ENCODE data around the gene NDFIP1. TPM values are rescaled to one million over a fixed set of nuclear protein-coding genes. Genes with fewer than 3 reads are reported as not detected.

The NDFIP1 gene
- total RNA-seq, 3 donors from 2014 or later, result 45.7 to 53.2 (median 49.4) TPM

DNA sequence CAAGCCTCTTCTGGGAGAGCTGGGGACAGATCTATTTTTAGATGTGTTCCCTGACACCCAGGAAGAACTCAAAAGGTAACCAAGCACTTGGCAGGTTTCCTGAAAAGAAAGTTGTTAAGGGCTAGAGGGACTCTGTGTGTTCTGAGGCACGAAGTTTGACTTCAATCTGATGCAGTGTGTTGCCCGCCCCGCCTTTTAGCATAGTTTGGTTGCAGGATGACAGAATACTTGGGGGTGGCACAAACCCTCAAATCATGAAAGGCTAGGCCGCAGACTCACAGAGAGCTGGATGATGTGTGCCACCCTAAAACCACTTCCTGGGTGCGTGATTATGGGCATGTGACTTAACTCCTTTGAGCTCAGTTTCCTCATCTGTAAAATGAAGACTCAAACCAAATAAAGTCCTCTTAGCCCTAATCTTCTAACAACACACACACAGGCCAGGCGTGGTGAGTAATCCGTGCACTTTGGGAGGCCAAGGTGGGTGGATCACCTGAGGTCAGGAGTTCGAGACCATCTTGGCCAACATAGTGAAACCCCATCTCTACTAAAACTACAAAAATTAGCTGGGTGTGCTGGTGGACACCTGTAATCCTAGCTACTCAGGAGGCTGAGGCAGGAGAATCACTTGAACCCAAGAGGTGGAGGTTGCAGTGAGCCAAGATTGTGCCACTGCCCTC lies 12.8 kb upstream of the NDFIP1 start:
- H3K4me1 ChIP-seq (ENCODE audit: low read depth), result no peaks in the 10 kb centered on the region
- no peak overlapping the region for H3K4me3 ChIP-seq
- intact Hi-C loops (cut with DNase I, micrococcal nuclease), result no loop called here
- DNase-seq, result peak in 1 of 3 donors; percentile 12
- no peaks in the 10 kb centered on the region for H3K36me3 ChIP-seq (ENCODE audit: low read depth)
- TF ChIP-seq, protein P1, sequence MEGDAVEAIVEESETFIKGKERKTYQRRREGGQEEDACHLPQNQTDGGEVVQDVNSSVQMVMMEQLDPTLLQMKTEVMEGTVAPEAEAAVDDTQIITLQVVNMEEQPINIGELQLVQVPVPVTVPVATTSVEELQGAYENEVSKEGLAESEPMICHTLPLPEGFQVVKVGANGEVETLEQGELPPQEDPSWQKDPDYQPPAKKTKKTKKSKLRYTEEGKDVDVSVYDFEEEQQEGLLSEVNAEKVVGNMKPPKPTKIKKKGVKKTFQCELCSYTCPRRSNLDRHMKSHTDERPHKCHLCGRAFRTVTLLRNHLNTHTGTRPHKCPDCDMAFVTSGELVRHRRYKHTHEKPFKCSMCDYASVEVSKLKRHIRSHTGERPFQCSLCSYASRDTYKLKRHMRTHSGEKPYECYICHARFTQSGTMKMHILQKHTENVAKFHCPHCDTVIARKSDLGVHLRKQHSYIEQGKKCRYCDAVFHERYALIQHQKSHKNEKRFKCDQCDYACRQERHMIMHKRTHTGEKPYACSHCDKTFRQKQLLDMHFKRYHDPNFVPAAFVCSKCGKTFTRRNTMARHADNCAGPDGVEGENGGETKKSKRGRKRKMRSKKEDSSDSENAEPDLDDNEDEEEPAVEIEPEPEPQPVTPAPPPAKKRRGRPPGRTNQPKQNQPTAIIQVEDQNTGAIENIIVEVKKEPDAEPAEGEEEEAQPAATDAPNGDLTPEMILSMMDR (IDR thresholded peaks at IDR 0.05), result no peak
- no peaks in the 10 kb centered on the region for H3K9me3 ChIP-seq
- peak; percentile 69 for ATAC-seq

DNA sequence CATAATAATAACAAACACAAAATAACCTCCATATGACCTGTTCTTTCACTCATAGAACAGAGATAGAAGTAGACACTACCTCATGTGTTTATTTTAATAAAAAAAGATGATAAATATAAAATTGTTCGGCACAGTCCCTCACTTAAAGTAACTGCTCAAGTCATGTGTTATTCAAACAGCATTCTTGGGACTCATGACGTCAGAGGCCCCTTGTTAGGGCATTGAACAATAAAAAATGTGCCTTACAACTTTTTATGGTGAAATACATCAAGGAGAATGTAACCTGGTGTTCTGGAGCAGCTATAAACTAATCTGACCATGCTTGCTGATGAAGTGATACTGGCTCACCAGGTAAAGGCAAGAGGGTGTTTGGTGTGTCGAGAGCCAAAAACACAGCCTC lies 12.2 kb upstream of the NDFIP1 start:
- intact Hi-C loops (cut with DNase I, micrococcal nuclease), result no loop called here
- H3K36me3 ChIP-seq (ENCODE audit: low read depth), result no peaks in the 10 kb centered on the region
- H3K9me3 ChIP-seq, result no peaks in the 10 kb centered on the region
- no peak for ATAC-seq
- no peaks in the 10 kb centered on the region for H3K4me1 ChIP-seq (ENCODE audit: low read depth)
- TF ChIP-seq, protein P1 (IDR thresholded peaks at IDR 0.05), result no peak
- no peak overlapping the region for H3K4me3 ChIP-seq
- DNase-seq, result no peak

DNA sequence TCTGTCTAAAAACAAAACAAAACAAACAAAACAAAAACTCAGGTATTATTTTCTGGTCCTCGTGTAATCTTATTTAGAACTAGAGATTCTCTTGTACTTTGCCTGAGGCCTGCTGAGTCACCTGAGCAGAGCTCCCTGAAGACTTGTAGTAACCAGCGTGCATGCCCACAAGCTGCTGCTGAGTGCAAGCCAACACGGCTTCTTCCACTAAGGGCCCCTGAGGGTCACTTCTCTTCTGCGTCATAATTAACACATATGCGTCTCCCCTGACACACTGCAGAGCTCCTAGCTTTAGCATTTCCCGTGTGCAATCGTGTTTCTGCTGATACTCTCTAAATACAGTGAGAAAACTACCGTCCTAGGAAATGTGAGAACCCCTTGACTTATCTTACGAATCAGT lies 10.9 kb upstream of the NDFIP1 start:
- Histone ChIP-seq H3K36me3 (ENCODE audit: low read depth) (no peaks in the 10 kb centered on the region), H3K4me3 (no peak overlapping the region), H3K4me1 (ENCODE audit: low read depth) (no peaks in the 10 kb centered on the region), H3K9me3 (no peaks in the 10 kb centered on the region)
- intact Hi-C loops (cut with DNase I, micrococcal nuclease), result no loop called here
- DNase-seq, result no peak
- ATAC-seq, result no peak
- TF ChIP-seq, protein P1 (IDR thresholded peaks at IDR 0.05), result no peak

DNA sequence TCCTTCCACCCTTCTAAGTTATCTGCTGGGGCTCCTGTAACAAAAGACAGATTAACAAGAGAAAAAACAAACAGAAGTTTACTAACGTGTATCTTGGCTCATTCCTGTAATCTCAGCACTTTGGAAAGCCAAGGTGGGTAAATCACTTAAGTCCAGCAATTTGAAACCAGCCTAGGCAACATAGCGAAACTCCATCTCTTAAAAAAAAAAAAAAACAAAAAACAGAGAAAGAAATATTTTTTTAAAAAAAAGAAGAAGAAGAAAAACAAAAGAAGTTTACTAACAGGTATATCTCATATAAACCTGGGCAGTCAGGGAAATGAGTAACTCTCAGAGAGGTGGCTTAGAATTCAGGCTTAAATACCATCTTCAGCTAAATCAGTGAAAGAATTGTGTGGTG lies 10.3 kb upstream of the NDFIP1 start:
- Histone ChIP-seq H3K4me1 (ENCODE audit: low read depth) (no peaks in the 10 kb centered on the region), H3K36me3 (ENCODE audit: low read depth) (no peaks in the 10 kb centered on the region), H3K9me3 (no peaks in the 10 kb centered on the region), H3K4me3 (no peak overlapping the region)
- DNase-seq, result no peak
- no peak for ATAC-seq
- intact Hi-C loops (cut with DNase I, micrococcal nuclease), result no loop called here
- TF ChIP-seq, protein P1 (IDR thresholded peaks at IDR 0.05), result no peak

DNA sequence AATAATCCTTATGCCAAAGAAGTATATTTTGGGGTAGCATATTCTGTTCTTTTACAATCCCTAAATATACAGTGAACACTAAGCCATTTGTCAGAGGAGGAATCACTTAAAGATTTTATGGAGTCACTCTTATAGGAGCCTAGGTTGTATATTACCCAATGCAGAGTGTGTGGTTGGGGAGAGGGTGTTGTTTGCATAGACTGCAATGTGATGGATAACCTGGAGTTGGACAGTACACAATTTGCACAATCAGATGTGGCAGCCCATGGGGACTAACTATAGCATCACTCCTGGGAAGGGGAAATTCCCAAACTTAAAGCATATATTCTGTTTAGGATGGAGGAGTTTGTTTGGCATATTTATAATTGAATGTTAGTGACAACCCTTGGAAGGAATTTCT lies 9.6 kb upstream of the NDFIP1 start:
- Histone ChIP-seq H3K4me3 (no peak overlapping the region), H3K36me3 (ENCODE audit: low read depth) (no peaks in the 10 kb centered on the region), H3K4me1 (ENCODE audit: low read depth) (no peaks in the 10 kb centered on the region), H3K9me3 (no peaks in the 10 kb centered on the region)
- no peak for DNase-seq
- intact Hi-C loops (cut with DNase I, micrococcal nuclease), result no loop called here
- TF ChIP-seq, protein P1 (IDR thresholded peaks at IDR 0.05), result no peak
- ATAC-seq, result no peak

DNA sequence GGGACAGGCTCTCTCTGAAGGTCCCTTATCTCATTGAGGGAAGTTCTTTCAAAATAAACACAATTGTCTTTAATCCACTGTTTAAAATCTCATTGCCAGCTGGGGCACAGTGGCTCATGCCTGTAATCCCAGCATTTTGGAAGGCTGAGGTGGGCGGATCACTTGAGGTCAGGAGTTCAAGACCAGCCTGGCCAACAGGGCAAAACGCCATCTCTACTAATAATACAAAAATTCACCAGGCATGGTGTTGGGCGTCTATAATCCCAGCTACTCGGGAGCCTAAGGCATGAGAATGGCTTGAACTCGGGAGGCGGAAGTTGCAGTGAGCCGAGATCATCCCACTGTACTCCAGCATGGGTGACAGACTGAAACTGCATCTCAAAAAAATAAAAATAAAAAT lies 8.3 kb upstream of the NDFIP1 start:
- TF ChIP-seq, protein P1 (IDR thresholded peaks at IDR 0.05), result no peak
- no peaks in the 10 kb centered on the region for H3K4me1 ChIP-seq (ENCODE audit: low read depth)
- DNase-seq, result no peak
- no peaks in the 10 kb centered on the region for H3K9me3 ChIP-seq
- H3K4me3 ChIP-seq, result no peak overlapping the region
- H3K36me3 ChIP-seq (ENCODE audit: low read depth), result no peaks in the 10 kb centered on the region
- no peak for ATAC-seq
- intact Hi-C loops (cut with DNase I, micrococcal nuclease), result no loop called here

Data from mucosa of descending colon (tissue), 3 donors.